Bronchial epithelial cell (primary cell): ENCODE measurements around the gene RARG. TPM values are rescaled to one million over a fixed set of nuclear protein-coding genes. Genes with fewer than 3 reads are reported as not detected.

Experiments used
- DNase-seq: peaks from one replicate; pipeline ENCODE4 v3.0.0-alpha.2; 2010; ENCODE audit warnings: low read depth
- FAIRE-seq: peaks from 2 replicates; lab custom pipeline; 2011; peaks lifted over from hg19 to GRCh38; lab: Jason Lieb, UNC
- H3K27me3 ChIP-seq: 2 replicates; pipeline ENCODE4 v1.5.1; 2011; ENCODE audit warnings: low read length; ENCODE audit not compliant: control insufficient read depth, insufficient read depth
- H3K36me3 ChIP-seq: 2 replicates; pipeline ENCODE4 v1.5.1; 2011; ENCODE audit warnings: low read length; ENCODE audit not compliant: control insufficient read depth, insufficient read depth
- H3K4me3 ChIP-seq: 2 replicates; pipeline ENCODE4 v1.5.1; 2011; ENCODE audit warnings: mild to moderate bottlenecking, low read depth, low read length, control low read depth
- total RNA-seq: library from RNA; depleted of rRNA; stranded (reverse); fragments of >200 nt; gene quantifications from 2 replicates; pipeline ENCODE4 v1.2.1, GENCODE V29; 2014
- TF ChIP-seq, protein P1 (sequence below): IDR thresholded peaks from 2 replicates; pipeline ENCODE4 v1.5.1; 2011; ENCODE audit warnings: mild to moderate bottlenecking, moderate library complexity, low read length, control low read depth, inconsistent platforms; ENCODE audit not compliant: insufficient read depth, severe bottlenecking

The RARG gene
- 24.7 and 74.6 TPM in 2 replicates for total RNA-seq

DNA sequence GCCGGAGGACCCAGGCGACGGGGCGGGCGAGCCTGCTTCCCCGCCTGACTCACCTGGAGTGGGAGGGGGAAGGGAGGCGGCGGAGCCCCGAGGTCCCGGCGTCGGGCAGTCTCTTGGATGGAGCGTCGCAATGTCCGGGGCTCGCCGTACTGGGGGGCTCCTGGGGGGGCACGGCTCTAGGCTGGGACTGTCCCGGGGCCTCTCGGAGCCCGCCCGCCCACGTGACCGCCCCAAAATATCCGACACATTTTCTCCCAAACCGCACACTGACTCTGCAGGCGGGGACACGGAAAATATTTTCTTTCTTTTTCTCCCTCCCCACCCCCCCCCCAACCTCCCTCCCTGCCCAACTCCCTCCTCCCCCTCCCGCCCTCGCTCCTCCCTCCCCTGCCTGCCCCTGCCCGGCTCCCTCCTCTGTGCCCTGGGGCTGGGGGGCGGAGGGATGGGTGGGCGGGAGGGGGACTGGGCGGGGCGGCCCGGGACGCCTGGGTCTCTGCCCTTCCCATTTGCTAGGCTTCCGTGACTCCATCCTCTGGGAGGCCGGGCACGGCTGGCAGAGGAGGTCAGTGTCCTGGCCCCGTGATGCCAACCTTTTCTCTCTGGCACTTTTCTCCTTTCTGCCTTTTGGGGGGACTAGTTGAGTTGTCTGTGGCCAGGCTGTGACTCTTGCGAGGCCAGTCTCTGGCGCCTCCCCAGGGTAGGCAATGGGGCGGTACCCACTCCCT lies at the start of gene RARG:
Gene RARG, minus strand, starts transcription at position 289 of the 725 bp plus-strand sequence. CDS start 4,664 bp downstream, outside the sequence.
- peaks cover 14% of the 10 kb centered on the region for H3K36me3 ChIP-seq
- FAIRE-seq (no peak), DNase-seq (peak; percentile 68)
- H3K4me3 ChIP-seq, result peak within 1 kb of the TSS; percentile 93
- TF ChIP-seq, protein P1, sequence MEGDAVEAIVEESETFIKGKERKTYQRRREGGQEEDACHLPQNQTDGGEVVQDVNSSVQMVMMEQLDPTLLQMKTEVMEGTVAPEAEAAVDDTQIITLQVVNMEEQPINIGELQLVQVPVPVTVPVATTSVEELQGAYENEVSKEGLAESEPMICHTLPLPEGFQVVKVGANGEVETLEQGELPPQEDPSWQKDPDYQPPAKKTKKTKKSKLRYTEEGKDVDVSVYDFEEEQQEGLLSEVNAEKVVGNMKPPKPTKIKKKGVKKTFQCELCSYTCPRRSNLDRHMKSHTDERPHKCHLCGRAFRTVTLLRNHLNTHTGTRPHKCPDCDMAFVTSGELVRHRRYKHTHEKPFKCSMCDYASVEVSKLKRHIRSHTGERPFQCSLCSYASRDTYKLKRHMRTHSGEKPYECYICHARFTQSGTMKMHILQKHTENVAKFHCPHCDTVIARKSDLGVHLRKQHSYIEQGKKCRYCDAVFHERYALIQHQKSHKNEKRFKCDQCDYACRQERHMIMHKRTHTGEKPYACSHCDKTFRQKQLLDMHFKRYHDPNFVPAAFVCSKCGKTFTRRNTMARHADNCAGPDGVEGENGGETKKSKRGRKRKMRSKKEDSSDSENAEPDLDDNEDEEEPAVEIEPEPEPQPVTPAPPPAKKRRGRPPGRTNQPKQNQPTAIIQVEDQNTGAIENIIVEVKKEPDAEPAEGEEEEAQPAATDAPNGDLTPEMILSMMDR, result no peak
- no peaks in the 10 kb centered on the region for H3K27me3 ChIP-seq

DNA sequence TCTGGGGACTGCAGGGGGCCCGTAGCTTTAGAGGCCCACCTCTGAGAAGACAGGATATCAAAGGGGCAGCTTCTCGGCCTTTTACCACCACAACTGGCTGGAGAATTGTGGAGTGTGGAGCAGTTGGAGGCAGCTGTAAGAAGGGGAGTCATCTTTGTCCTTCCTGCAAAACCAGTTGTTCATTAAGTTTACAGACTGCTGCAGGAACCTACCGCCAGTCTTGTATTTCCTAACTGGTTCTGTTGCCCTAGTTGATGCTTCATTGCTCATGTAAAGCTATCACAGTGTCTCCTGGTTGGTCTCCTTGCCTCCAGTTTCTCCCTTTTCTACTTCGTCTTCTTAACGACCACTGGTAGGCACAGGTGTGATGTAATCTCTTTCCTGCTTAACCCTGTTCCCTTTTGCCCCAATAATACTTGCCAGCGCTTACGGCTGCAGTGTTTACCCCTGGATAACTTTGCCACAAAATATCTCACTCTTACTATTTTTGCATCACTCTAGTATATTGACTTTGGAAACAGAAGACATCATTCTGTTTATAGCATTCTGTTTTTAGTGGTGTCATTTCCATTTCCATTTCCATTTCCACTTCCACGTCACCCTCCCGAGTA lies 48.0 kb upstream of the RARG start:
- no peak overlapping the region for H3K4me3 ChIP-seq
- FAIRE-seq (no peak), DNase-seq (no peak)
- peaks cover 4% of the 10 kb centered on the region for H3K36me3 ChIP-seq
- TF ChIP-seq, protein P1, result no peak
- H3K27me3 ChIP-seq, result no peaks in the 10 kb centered on the region

DNA sequence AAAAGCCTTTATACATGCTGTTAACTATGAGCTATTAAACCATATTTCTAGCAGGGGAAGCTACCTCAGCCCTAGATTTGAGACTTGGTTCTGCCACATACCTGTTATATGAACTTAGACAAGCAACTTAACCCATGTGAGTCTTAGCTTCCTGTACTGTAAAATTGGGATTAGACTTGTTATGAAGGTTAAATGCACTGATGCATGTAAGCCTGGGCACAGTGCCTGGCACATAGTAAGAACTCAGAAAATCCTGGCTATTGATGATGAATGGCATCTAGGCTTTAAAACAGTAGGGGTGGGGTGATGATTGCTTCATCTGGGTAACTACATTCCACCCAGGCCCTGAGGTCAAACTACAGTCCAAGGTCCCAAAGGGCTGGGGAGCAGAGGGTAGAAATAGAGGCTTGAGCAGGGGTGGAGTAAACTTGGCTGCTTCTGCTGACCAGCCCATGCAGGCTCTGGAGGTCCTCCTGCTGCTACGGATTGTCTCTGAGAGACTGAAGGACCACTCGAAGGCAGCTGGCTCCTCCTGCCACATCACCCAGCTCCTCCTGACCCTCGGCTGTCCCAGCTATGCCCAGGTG lies 47.4 kb upstream of the RARG start:
- Histone ChIP-seq H3K4me3 (no peak overlapping the region), H3K36me3 (peaks cover 4% of the 10 kb centered on the region), H3K27me3 (no peaks in the 10 kb centered on the region)
- FAIRE-seq, result no peak
- TF ChIP-seq, protein P1, result no peak
- DNase-seq, result no peak

DNA sequence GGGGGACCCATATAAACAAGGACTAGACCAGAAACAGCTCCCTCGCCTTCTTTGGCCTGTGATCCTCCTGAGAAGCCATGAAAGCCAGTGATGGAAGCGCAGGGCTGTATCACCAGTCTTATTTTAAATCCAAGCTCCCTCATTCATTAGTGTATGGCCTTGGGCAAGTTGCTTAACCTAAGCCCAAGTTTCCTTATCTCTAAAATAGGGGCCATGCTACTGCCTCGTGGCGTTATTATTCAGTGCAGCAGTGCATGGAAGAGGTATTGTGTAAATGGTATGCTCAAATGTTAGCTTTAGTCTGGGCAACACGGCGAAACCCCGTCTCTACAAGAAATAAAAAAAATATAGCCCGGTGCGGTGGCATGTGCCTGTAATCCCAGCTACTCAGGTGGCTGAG lies 46.0 kb upstream of the RARG start:
- Histone ChIP-seq H3K36me3 (peaks cover 2% of the 10 kb centered on the region), H3K4me3 (no peak overlapping the region), H3K27me3 (no peaks in the 10 kb centered on the region)
- no peak for DNase-seq
- TF ChIP-seq, protein P1, result no peak
- FAIRE-seq, result no peak

DNA sequence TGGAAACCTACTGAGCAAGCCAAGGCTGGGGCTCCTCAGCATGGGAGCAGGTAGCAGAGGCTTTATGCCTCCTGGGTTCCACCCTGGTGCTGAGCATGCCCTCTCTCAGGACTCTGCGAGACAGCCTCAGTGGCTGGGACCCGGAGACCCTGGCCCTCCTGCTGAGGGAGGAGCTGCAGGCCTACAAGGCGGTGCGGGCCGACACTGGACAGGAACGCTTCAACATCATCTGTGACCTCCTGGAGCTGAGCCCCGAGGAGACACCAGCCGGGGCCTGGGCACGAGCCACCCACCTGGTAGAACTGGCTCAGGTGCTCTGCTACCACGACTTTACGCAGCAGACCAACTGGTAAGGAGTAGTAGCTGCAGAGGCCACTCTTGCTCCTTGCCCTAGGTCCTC lies 44.5 kb upstream of the RARG start:
- peaks cover 2% of the 10 kb centered on the region for H3K36me3 ChIP-seq
- TF ChIP-seq, protein P1, result no peak
- DNase-seq (no peak), FAIRE-seq (no peak)
- H3K4me3 ChIP-seq, result no peak overlapping the region
- no peaks in the 10 kb centered on the region for H3K27me3 ChIP-seq
